GM12875 (cell line): ENCODE measurements around the gene HEXD.
"Not testable (repeated sequence)": the region's sequence is repeated elsewhere in the genome, so short reads cannot be mapped to it uniquely, and the experiment has no call there.

Experiments used
- H3K4me3 ChIP-seq: one replicate; pipeline ENCODE4 v1.5.1; 2011; ENCODE audit warnings: low read depth, low read length, control low read depth
- TF ChIP-seq, protein P1 (sequence below): IDR thresholded peaks from 2 replicates; pipeline ENCODE4 v1.5.1; 2011; ENCODE audit warnings: low read depth, mild to moderate bottlenecking, control low read depth, inconsistent platforms, low read length, moderate library complexity, borderline replicate concordance; ENCODE audit not compliant: insufficient read depth

Gene HEXD

DNA sequence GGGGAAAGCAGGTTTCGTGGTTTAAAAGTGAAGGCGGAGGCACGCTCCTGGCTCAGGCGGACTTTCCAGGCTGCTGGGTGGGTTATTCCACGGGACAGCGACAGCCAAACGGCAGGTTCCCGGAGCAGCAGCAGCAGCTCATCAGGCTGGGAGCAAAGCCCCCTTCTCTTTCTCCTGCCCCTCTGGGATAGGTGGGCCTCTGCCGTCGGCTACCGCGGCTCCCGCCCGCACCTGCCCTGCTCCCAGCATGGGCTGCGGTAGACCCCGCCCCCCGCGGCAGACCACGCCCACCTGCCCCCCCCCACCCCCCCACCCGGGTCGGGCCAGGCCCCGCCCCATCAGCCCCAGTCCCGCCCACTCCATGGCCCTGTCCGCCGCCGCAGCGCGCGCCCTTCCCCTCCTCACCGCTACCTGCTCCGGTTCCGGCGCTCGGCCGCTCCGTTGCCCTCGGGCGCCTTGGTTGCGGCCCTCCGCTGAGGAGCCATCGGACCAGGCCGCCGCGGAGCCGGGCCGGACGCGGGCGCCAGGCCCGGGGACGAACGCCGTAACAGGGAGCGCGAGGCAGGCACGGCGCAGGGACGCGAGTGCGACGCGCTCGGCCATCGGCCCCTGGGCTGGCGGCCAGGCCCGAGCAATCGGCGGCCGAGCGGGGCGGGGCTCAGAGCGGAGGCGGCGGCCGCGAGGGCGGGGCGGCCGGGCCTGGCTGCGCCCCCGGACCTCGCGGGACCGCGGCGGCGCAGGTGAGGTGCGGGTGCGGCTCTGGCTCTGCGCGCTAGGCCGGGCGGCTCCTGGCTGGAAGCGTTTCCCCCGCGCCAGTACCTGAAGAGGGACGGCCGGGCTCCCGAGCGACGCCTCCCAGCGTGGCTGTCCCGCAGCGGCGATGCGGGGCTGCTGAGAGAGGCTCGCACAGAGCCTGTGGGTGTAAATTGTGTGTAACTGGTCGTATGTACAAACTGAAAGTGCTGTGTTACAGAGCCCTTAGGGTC lies at the start of gene HEXD, which contains the start of gene OGFOD3:
TSS of gene HEXD (plus strand) at position 347 of the 986 bp plus-strand sequence. CDS start 1,453 bp downstream, outside the sequence.
TSS of gene OGFOD3 (minus strand) at position 586 of the 986 bp plus-strand sequence. CDS start at position 485, 101 bp downstream.
- peak within 1 kb of the TSS; percentile 84 for H3K4me3 ChIP-seq
- TF ChIP-seq, protein P1, sequence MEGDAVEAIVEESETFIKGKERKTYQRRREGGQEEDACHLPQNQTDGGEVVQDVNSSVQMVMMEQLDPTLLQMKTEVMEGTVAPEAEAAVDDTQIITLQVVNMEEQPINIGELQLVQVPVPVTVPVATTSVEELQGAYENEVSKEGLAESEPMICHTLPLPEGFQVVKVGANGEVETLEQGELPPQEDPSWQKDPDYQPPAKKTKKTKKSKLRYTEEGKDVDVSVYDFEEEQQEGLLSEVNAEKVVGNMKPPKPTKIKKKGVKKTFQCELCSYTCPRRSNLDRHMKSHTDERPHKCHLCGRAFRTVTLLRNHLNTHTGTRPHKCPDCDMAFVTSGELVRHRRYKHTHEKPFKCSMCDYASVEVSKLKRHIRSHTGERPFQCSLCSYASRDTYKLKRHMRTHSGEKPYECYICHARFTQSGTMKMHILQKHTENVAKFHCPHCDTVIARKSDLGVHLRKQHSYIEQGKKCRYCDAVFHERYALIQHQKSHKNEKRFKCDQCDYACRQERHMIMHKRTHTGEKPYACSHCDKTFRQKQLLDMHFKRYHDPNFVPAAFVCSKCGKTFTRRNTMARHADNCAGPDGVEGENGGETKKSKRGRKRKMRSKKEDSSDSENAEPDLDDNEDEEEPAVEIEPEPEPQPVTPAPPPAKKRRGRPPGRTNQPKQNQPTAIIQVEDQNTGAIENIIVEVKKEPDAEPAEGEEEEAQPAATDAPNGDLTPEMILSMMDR = no peak

DNA sequence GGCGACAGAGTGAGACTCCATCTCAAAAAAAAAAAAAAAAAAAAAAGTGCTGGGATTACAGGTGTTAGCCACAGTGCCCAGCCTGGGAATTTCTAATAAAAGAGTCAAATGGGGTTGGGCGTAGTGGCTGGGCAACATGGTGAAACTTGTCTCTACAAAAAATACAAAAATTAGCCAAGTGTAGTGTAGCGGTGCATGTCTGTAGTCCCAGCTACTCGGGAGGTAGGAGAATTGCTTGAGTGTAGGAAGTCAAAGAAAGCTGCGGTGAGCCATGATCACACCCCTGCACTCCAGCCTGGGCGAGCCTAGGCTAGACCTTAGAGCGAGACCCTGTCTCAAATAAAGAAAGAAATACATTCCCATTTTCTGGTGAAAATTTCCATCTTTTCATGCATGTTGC lies 48.9 kb upstream of the HEXD start:
- TF ChIP-seq, protein P1 = no peak
- H3K4me3 ChIP-seq = no peak overlapping the region

DNA sequence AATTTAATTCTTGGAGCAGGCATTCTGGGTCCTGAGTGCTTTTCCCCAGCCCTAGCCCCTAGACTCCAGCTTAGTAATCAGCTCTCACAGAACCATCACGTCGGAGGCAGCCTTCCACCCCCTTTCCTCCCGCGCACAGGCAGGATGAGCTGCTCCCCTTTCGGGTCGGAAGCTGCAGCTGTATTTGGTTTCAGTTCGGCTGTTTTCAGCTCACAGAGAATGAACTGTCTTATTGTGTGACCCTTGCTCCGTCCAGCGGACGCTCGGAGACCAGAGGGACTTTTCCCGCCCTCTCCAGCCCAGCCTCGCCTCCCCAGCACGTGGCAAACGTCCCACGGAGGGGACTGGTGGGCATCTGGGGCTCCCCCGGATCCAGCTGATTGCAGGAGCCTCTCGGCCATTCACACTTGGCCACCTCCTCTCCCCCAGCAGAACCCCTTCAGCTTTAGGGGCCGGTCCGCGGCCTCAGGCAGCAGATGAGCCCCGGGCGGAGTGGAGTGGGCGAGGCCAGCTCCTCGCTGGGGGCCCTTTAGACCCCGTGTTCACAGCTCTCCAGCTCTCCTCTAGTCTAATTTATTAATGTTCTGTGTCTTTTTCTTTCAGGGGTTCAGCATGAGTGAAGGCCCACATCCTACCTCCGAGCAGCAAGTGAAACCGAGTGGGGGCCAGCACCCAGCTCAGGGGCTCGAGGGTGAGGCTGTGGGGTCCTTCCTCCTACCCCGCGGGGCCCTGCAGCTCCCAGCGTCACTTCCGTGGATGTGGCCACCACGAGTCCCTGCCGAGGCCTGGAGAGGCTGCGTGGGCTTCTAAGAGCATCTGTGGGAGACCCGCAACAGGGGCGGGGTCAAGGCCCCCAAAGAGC lies 47.4 kb upstream of the HEXD start:
- no peak overlapping the region for H3K4me3 ChIP-seq
- TF ChIP-seq, protein P1 = no peak

DNA sequence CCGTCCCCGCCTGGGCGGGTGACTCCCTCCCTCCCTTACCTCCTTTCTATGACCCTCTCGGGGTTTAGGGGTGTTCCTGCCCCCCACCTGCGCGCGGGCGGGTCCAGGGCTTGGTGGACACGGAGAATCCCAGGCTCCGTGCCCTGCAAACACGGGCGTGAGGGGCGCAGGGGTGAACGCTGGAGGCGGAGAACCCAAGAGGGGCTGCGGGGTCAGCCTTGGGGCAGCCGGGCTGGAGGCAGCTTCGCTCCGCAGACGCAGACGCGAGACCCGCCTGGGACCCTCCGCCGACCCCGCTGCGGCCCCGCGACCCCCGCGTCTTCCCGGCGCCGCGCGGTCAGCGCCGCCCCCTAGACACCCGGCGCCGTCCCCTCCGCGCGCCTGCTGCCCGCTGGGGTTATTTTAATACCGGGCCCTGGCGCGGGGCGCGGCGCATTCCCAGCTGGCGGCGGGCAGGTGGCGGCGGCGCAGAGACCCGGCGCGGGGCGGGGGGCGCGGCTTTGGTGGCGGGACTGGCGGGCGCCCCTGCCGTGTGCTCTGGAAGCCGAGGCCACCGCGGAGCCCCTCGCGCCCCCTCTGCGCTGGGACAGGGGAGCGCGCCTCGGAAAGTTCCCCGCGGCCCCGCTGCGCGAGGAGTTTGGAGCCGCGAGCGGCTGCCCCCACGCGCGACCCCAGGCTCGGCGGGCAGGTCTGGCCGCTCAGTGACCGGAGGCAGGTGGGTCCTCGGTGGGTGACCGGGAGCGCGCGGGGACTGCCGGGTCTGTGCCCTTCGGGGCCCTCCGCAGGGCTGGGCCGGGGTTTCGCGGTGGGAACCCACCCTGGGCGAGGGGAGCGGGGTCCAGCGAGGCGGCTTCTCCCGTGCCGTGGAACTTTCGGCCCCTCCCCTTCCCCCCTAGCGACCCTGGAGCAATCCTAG lies 46.6 kb upstream of the HEXD start, which contains the start of gene UTS2R:
TSS of gene UTS2R (plus strand) at position 433 of the 916 bp plus-strand sequence. CDS start 2,560 bp downstream, outside the sequence.
- TF ChIP-seq, protein P1 = no peak
- no peak within 1 kb of the TSS for H3K4me3 ChIP-seq

DNA sequence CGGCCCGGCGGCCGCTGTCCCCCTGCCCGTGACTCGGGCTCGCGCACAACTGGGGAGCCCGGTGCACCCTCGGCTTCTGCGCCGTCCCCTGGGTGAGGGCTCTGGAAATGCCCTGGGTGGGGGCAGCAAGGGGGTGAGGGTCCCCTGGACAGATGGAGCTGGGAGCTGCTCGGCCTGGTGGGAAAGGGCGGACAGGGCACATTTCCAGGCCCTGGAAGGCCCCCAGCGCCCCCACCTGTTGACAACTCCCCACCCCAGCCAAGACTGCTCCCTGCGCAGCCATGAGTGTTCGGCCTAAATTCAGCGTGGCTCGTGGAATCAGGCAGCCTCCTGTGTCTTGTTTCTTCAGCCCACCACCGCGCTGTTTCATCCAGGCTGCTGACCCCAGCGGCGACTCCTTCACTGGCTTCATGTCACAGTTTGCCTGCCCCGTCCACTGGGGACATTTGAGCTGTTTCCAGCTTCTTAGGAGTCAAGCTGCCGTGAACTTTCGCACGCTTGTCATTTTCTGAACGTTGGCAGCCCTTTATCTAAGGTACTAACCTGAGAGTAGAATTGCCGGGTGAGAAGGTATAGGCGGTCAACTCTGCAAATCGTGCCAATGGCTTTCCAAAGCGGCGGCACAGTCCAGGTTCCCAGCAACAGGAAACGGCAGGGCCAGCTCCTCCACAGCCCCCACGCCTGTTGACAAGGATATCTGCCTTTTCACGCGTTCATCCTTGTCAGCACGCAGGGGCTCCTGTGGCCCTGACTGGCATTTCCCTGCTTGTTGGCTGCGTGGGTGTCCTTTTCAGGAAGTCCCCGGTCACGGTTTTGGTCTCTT lies 45.7 kb upstream of the HEXD start:
- no peak overlapping the region for H3K4me3 ChIP-seq
- TF ChIP-seq, protein P1 = no peak

DNA sequence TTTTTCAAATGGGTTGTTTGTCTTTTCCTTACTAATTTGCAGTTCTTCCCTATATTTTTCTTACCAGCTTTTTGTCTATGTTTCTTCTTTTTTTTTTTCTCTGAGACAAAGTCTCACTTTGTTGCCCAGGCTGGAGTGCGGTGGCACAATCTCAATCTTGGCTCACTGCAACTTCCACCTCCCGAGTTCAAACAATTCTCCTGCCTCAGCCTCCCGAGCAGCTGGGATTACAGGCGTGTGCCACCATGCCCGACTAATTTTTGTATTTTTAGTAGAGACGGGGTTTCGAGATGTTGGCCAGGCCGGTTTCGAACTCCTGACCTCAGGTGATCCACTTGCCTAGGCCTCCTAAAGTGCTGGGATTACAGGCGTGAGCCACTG lies 45.1 kb upstream of the HEXD start:
- not testable (repeated sequence) for H3K4me3 ChIP-seq
